HS-27A (cell line): Measurements from ENCODE around the gene VEGFA.
"Not testable (repeated sequence)": the region's sequence is repeated elsewhere in the genome, so short reads cannot be mapped to it uniquely, and the experiment has no call there.

Experiments used
- DNase-seq: peaks from one replicate; pipeline ENCODE4 v3.0.0-alpha.2; 2012; ENCODE audit warnings: low read depth, missing footprints

The VEGFA gene

GRCh38 chr6:43803055-43803782 lies 33.2 kb downstream of the VEGFA start:
- DNase-seq = no peak

DNA sequence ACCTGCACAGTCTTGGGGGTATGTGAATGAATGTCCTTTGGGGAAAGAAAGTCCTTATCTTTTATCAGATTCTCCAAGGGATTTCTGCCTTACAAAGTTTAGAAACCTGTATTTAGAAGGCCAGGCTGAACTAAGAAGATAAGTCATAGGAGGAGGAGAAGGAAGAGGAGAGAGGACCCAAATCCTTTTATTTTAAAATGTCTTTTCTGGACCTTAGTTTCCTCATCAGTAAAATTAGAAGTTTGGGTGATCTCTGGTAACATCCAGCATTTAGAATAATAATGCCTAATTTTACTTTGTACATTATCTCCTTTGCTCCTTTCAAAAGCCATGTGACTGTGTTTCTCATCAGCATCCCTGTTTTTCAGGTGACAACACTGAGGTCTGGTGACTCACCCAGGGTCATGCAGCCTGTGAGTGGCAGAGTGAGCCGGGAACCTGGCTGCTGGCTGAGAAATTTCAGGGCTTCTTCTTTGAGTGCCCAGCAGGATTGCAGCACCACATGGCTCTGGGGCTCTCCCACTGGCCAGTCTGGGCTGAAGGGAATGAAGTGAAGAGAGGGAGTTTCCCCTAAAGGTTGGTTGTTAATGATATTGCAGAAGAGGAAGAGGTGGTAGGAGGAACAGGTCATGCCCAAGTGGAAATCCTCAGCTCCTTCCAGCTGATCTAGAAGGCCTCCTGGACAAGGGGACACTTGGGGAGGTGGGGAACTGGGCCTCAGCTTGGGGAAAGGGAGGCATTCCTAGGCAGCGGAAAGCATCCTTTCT lies 34.0 kb downstream of the VEGFA start:
- DNase-seq = no peak

DNA sequence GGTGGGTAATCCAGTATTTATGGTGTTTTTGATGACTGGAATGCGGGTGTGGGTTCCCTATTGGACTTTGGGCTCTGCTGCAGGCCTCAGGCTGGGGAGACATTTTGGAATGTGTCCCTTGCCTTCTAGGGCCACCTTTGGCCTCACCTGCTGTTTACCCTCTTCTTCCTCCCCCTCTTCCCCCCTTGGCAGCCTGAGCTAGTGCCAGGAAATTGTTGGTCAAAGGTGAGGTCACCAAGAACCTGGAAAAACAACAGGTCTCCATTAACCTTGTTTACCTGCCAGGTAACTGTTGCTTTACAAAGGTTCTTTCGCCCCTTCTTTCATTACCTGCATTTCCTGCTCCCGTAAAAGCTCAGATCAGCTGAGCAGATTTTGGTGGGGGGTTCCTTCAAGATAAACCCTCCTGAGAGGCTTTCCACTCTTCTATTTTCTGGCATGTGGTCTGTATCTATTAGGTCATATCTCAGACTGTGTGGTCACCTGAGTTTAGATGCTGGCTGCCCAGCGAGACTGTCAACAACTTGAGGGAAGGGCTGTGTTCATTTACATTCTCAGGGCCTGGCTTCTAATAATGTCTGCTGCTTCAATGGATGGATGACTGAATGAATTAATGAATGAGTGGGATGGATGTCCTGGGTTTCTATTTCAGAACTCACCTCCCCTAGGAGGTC lies 34.7 kb downstream of the VEGFA start:
- DNase-seq = no peak

DNA sequence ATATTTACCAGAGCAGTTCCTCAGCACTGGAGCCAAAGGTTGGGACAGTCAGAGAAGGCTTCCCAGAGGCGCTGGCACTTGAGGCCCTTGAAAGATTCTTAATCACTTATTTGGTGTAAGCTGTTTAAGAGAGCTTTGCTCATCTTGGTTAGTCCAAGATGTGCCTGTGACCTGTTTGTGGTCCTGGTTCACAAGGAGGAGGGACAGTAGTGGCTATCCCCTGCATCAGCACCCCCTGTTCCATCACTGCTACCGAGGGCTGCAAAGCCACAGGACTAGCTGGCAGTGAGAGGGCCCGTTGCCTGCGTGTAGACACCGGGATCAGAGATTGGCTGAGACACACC lies 35.7 kb downstream of the VEGFA start:
- no peak for DNase-seq

- DNase-seq = no peak
Measured at GRCh38 chr6:43806043-43806757, 36.2 kb downstream of the VEGFA start.

DNA sequence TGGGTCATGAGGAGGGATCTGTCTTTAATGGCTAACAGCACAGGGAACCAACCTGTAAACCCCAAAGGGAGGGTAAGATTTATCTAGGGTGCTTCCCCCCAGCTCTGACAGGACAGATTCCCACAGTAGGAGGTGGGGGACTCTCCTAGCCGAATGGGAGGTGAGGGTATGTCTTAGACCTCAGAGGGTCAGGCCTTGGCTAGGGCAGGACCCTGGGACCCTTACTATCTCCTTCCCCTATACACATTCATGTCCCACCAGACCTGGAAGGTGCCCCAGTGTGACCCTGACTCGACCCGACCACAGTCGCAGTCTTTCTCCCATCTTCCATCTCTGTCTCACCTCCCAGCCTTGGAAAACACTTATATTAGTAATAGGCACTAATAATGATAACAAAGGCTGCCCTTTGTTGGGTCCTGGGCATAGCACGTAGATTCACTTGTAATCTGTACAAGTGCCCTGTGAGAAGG lies 36.8 kb downstream of the VEGFA start:
- DNase-seq = no peak

DNA sequence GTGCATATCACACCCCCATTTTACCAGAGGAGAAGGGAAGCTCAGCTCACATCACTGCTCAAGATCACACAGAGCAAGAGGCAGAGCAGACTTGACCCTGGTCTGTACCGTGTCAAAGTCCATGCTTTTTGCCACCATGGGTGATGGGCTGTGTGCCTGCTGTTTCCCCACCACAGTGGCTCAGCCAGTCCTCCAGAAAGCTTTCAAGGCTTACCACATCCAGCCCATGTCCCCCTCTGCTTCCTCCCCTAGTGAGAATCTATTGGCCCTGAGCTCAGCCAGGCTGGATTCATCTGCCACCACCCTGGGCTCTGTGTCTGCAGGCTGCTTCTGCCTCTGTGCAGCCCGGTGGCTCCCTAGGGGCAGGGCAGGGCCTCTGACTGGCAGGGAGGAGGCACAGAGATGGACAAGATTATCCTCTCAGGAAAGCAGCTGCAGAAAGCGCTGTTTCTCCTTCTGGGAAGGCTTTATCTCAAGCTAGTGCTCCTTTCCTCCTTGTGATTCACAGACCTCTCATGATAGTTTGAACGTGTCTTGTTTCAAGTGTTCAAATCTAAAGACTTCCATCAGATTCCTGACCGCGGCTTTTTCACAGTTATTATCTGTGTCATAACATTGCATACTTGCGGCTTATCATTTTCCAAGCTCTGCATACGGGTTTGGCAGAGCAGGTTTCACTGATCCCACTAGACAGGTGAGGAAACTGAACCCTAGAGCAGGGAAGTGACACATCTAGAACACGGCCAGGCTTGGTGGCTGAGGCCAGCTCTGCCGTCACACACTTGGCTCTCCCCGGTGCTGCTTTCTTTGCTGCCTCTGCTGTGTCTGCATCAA lies 37.4 kb downstream of the VEGFA start:
- no peak for DNase-seq

DNA sequence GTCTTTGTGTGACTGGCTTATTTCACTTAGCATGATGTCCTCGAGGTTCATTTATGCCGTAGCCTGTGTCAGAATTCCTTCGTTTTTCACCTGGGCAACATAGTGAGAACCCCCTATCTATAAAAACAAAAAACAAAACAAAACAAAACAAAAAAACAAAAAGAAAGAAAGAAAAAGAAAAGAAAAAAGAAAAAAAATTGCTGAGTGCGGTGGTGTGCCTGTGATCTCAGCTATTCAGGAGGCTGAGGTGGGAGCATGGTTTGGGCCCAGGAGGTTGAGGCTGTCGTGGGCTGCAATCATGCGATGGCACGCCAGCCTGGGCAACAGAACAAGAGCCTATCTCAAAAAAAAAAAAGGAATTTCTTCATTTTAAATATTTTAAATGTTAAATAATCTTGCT lies 38.4 kb downstream of the VEGFA start:
- DNase-seq = no peak

GRCh38 chr6:43809417-43810305 lies 39.6 kb downstream of the VEGFA start:
- DNase-seq = peak; percentile 23

DNA sequence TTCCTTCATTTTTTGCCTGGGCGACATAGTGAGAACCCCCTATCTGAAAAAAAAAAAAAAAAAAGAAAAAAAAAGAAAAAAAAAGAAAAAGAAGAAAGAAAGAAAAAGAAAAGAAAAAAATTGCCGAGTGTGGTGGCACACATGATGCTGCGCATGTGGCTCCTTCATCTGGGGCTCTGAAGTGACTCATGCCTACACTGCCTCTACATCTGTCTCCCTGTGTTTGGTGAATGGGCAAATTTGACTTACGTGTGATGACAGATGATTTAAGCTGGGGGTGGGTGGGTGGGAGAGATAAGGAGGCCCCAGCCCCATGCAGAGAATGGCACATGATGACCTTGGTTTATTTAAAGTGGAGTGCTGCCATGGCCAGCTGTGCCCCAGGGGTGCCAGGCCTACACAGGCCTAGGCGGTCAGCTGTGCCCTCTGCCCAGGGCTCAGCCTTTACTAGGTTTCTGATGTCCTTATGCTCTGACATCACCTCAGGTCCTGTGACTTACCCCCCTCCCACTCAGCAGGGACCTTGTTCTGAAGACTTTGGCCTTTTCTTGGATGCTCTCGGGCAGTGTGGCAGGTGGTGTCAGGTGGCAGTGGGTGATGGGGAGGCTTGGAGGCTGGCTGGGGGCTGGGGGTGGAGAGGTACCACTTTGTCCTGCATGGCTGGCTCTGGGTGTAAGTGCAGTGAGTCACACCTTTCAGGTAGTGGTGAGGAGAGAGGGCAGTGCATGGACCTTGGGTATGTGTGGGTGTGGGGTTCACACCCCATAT lies 41.1 kb downstream of the VEGFA start:
- no peak for DNase-seq

DNA sequence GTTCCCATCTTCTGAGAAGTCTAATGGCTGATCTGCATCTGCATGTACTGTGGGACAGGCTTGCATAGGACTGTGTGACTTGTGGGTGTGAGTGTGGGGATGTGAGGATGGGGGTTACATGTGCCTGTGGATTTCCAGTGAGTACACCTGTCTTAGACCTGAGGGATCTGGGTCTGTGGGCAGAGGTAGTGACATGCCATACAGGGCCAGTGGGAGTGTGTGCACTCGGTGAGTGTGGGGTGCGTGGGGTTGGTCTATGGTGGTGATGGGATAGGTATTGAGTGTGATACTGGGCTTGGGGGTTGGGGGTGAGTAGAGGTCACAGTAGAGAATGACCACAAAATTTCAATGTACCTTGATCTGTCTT lies 41.7 kb downstream of the VEGFA start:
- DNase-seq = no peak

GRCh38 chr6:43812850-43813578 lies 43.0 kb downstream of the VEGFA start:
- no peak for DNase-seq

DNA sequence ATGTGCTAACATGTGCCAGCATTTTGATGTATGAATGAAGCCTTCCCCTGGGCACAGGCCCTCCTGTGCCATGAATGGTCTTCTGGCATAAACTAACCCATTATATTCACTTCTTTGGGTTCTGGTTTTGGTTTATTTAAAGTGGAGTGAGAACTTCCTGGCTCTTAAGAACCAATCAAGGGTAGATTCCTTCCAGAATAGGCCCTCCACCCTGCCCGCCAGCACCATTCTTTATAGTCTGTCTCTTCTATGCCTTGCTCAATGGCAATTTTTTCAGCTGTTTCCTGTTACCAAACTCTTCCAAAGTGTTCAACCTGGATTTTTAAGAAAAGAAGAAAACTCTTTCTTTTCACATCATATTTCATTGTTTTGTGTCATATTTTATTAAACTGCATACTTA lies 44.1 kb downstream of the VEGFA start:
- no peak for DNase-seq

DNA sequence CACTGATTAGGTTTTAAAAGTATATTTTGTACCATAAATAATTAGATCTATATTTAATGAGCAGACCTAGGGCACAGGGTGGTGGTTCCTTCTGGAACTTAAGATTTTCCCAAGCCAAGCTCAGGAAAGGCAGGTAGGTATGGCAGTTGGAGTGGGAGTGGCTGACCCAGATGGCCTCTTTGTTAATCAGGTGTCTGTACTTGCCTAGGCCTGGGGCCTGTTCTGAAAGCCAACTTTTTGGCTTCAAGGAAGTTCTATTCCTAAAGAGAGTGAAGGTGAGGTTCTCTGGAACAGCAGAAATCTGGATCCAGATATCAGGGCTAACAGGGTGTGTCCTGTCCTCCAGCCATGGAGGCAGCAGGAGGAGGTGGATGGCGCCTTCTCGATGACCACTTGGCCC lies 44.9 kb downstream of the VEGFA start:
- DNase-seq = no peak

- peak; percentile 27 for DNase-seq
Measured at GRCh38 chr6:43817192-43817591, 47.2 kb downstream of the VEGFA start.

- not testable (repeated sequence) for DNase-seq
Measured at GRCh38 chr6:43818973-43819372, 49.0 kb downstream of the VEGFA start.

- DNase-seq = no peak
Measured at GRCh38 chr6:43819958-43820357, 49.9 kb downstream of the VEGFA start.

GRCh38 chr6:43820486-43820885 lies 50.5 kb downstream of the VEGFA start:
- no peak for DNase-seq
